SK-N-SH (cell line): Measurements from ENCODE around the gene ARID4B. TPM values are rescaled to one million over a fixed set of nuclear protein-coding genes. Genes with fewer than 3 reads are reported as not detected.

Experiments used
- CTCF ChIA-PET: fragments of 300-600, 350-600 bp; formaldehyde crosslinking; extraction: SDS; loops from one replicate; lab custom pipeline; 2021; lab: Yijun Ruan, JAX
- POLR2A ChIA-PET: fragments of 350-600 bp; sonication (Branson Sonifier 250); formaldehyde crosslinking; extraction: SDS; loops from one replicate; lab custom pipeline; 2020; ENCODE audit warnings: antibody characterized with exemption, inconsistent platforms; lab: Yijun Ruan, JAX
- DNase-seq: peaks from one replicate; pipeline ENCODE4 v3.0.0; 2012
- H2AFZ ChIP-seq: fragments of 200-600 bp; sonication (generic); 2 replicates; pipeline ENCODE4 v1.8.1; 2016; ENCODE audit warnings: antibody characterized with exemption, mild to moderate bottlenecking, low read depth
- H3F3A ChIP-seq: fragments of 200-600 bp; sonication (generic); replicated peaks from 2 replicates; pipeline ENCODE3; 2016; ENCODE audit warnings: antibody characterized with exemption, mild to moderate bottlenecking; ENCODE audit not compliant: insufficient read depth
- H3K27ac ChIP-seq, 2 experiments: fragments of 200-500 bp in 1 of 2; fragments of 200-600 bp in 1 of 2; sonication (Bioruptor generic) in 1 of 2; sonication (generic), shearing (Covaris generic) in 1 of 2; 2 replicates each; pipeline versions ENCODE4 v1.5.1 to v1.6.1; 2014 to 2016; ENCODE audit warnings: low read depth in 2 of 2, inconsistent platforms in 1 of 2, low read length in 1 of 2, mild to moderate bottlenecking in 1 of 2, mixed read lengths in 1 of 2
- H3K27me3 ChIP-seq: fragments of 200-600 bp; sonication (generic), shearing (Covaris generic); 2 replicates; pipeline ENCODE4 v1.6.1; 2016; ENCODE audit warnings: mixed run types; ENCODE audit not compliant: insufficient read depth
- H3K36me3 ChIP-seq, 2 experiments: fragments of 200-500 bp in 1 of 2; fragments of 200-600 bp in 1 of 2; sonication (Bioruptor generic) in 1 of 2; sonication (generic) in 1 of 2; replicated peaks in 1 of 2; 2 replicates each; pipeline versions ENCODE3 to v1.5.1; 2014 to 2016; ENCODE audit warnings: low read length in 1 of 2, mild to moderate bottlenecking in 1 of 2; ENCODE audit not compliant: insufficient read depth in 2 of 2, control insufficient read depth in 1 of 2
- H3K4me1 ChIP-seq, 2 experiments: fragments of 200-500 bp in 1 of 2; fragments of 200-600 bp in 1 of 2; sonication (Bioruptor generic) in 1 of 2; sonication (generic), shearing (Covaris generic) in 1 of 2; 2 replicates each; pipeline versions ENCODE4 v1.5.1 to v1.6.1; 2014 to 2016; ENCODE audit warnings: low read depth in 1 of 2, low read length in 1 of 2, mixed run types in 1 of 2; ENCODE audit not compliant: insufficient read depth in 2 of 2, control insufficient read depth in 1 of 2
- H3K4me2 ChIP-seq: fragments of 200-600 bp; sonication (generic), shearing (Covaris generic); 2 replicates; pipeline ENCODE4 v1.6.1; 2017; ENCODE audit warnings: mixed run types
- H3K4me3 ChIP-seq, 2 experiments: fragments of 200-500 bp in 1 of 2; fragments of 200-600 bp in 1 of 2; sonication (Bioruptor generic) in 1 of 2; sonication (generic), shearing (Covaris generic) in 1 of 2; 2 replicates each; pipeline versions ENCODE4 v1.5.1 to v1.8.1; 2014 to 2016; ENCODE audit warnings: low read depth in 2 of 2, inconsistent platforms in 1 of 2, low read length in 1 of 2, mild to moderate bottlenecking in 1 of 2, mixed read lengths in 1 of 2, moderate library complexity in 1 of 2
- H3K79me2 ChIP-seq: fragments of 200-600 bp; sonication (generic); 2 replicates; pipeline ENCODE4 v1.8.1; 2017; ENCODE audit warnings: mild to moderate bottlenecking; ENCODE audit not compliant: insufficient read depth
- H3K9ac ChIP-seq: fragments of 200-600 bp; sonication (generic); 2 replicates; pipeline ENCODE4 v1.6.1; 2017; ENCODE audit warnings: mixed run types
- H3K9me2 ChIP-seq: fragments of 200-600 bp; sonication (generic); 2 replicates; pipeline ENCODE4 v1.6.1; 2017; ENCODE audit warnings: mixed run types
- H3K9me3 ChIP-seq: fragments of 200-600 bp; sonication (generic); 2 replicates; pipeline ENCODE4 v1.6.1; 2017; ENCODE audit warnings: mixed run types, mild to moderate bottlenecking, moderate library complexity
- H4K20me1 ChIP-seq: fragments of 200-600 bp; sonication (generic); 2 replicates; pipeline ENCODE4 v1.6.1; 2017; ENCODE audit warnings: mild to moderate bottlenecking, mixed run types; ENCODE audit not compliant: insufficient read depth
- CHD2 ChIP-seq: fragments of 150-350 bp; IDR thresholded peaks from 2 replicates; pipeline ENCODE4 v1.6.1; 2018; ENCODE audit warnings: low read length; ENCODE audit not compliant: partially characterized antibody
- ELF1 ChIP-seq: IDR thresholded peaks from 2 replicates; pipeline ENCODE4 v1.4.0; 2012
- EP300 ChIP-seq, 2 experiments: IDR thresholded peaks; 2 replicates each; pipeline versions ENCODE4 v1.4.0 to v1.6.1; 2012; ENCODE audit warnings: borderline replicate concordance in 1 of 2, low read depth in 1 of 2, low read length in 1 of 2
- FOSL2 ChIP-seq: IDR thresholded peaks from 2 replicates; pipeline ENCODE4 v1.4.0; 2012; ENCODE audit warnings: low read depth, mild to moderate bottlenecking, moderate library complexity, borderline replicate concordance
- FOXM1 ChIP-seq: IDR thresholded peaks from 2 replicates; pipeline ENCODE4 v1.4.0; 2012; ENCODE audit warnings: low read depth, mild to moderate bottlenecking
- GATA2 ChIP-seq: sonication (generic); formaldehyde crosslinking; IDR thresholded peaks from 2 replicates; pipeline ENCODE4 v1.5.0; 2020; ENCODE audit warnings: mild to moderate bottlenecking, missing genetic modification reagents
- IRF3 ChIP-seq: fragments of 150-350 bp; IDR thresholded peaks from 2 replicates; pipeline ENCODE4 v1.6.1; 2016; ENCODE audit warnings: mild to moderate bottlenecking, low read depth, low read length
- MEF2A ChIP-seq: IDR thresholded peaks from 2 replicates; pipeline ENCODE4 v1.4.0; 2012; ENCODE audit warnings: low read depth, borderline replicate concordance
- POLR2AphosphoS5 ChIP-seq: IDR thresholded peaks from 2 replicates; pipeline ENCODE4 v1.6.1; 2012; ENCODE audit warnings: low read depth, low read length
- RCOR1 ChIP-seq: fragments of 150-350 bp; IDR thresholded peaks from 2 replicates; pipeline ENCODE4 v1.6.1; 2017; ENCODE audit warnings: antibody characterized with exemption, low read length
- REST ChIP-seq: IDR thresholded peaks from 2 replicates; pipeline ENCODE4 v1.6.1; 2012; ENCODE audit warnings: mild to moderate bottlenecking, low read depth, low read length, moderate library complexity
- RFX5 ChIP-seq: IDR thresholded peaks from 2 replicates; pipeline ENCODE4 v1.6.1; 2012; ENCODE audit warnings: mild to moderate bottlenecking, improper control_type of control experiment, low read length
- RXRA ChIP-seq: IDR thresholded peaks from 2 replicates; pipeline ENCODE4 v1.4.0; 2012; ENCODE audit warnings: low read depth, mild to moderate bottlenecking, borderline replicate concordance
- SMC3 ChIP-seq: IDR thresholded peaks from 2 replicates; pipeline ENCODE4 v1.6.1; 2012; ENCODE audit warnings: low read depth, low read length, improper control_type of control experiment
- TAF1 ChIP-seq: IDR thresholded peaks from 2 replicates; pipeline ENCODE4 v1.6.1; 2012; ENCODE audit warnings: low read depth, mild to moderate bottlenecking, low read length, moderate library complexity, borderline replicate concordance
- TEAD4 ChIP-seq: IDR thresholded peaks from 2 replicates; pipeline ENCODE4 v1.4.0; 2012; ENCODE audit warnings: mild to moderate bottlenecking, borderline replicate concordance; ENCODE audit not compliant: insufficient read depth
- USF2 ChIP-seq: fragments of 150-350 bp; IDR thresholded peaks from 2 replicates; pipeline ENCODE4 v1.6.1; 2017; ENCODE audit warnings: antibody characterized with exemption, low read length, low read depth, borderline replicate concordance
- YY1 ChIP-seq: IDR thresholded peaks from 2 replicates; pipeline ENCODE4 v1.4.0; 2012; ENCODE audit warnings: low read depth, mild to moderate bottlenecking
- WGBS: methylation state at CpG from one replicate; pipeline ENCODE4 v1.1.6; 2017; ENCODE audit warnings: low lambda C conversion rate; 5-methylcytosine and 5-hydroxymethylcytosine counted together
- polyA plus RNA-seq, 3 experiments: library from polyadenylated mRNA; depleted of rRNA; stranded (reverse); fragments of >200 nt; gene quantifications; 2 replicates each; pipeline ENCODE4 v1.2.3, GENCODE V29; 2012
- TF ChIP-seq, protein P1 (sequence below): IDR thresholded peaks from 2 replicates; pipeline ENCODE4 v1.4.0; 2012; ENCODE audit warnings: low read depth, borderline replicate concordance
- TF ChIP-seq, protein P2 (sequence below): IDR thresholded peaks from 2 replicates; pipeline ENCODE4; 2012
- TF ChIP-seq, protein P3 (sequence below): IDR thresholded peaks from 2 replicates; pipeline ENCODE4 v1.4.0; 2012; ENCODE audit warnings: low read depth
- TF ChIP-seq, protein P4 (sequence below): IDR thresholded peaks from 2 replicates; pipeline ENCODE4 v1.4.0; 2012; ENCODE audit warnings: low read depth, borderline replicate concordance

Gene ARID4B
- polyA plus RNA-seq, 1 of the 3 experiments (the other 2 are of a cell fraction) = 4.4 TPM

DNA sequence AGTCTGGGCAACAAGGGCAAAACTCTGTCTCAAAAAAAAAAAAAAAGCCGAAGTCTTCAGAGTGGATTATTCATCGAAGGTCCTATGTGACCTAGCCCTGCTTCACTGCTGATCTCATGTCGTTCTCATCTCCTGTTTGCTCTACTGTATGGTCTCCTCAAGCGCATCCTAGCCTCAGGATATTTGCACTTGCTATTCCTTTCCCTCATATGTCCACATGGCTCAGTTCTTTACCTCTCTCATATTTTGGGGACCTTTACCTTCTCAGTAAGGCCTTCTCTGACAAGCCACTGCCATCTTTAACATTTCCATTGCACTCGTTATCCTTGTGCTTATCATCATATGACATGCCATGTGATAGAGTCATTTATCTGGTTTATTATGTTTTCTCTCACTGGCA, 41.8 kb upstream of the ARID4B start (continued):
- no peak for TF ChIP-seq YY1
- TF ChIP-seq GATA2 = no peak
- no peak for TF ChIP-seq FOSL2
- TF ChIP-seq FOXM1 = no peak
- no peak for TF ChIP-seq RCOR1
- TF ChIP-seq RFX5 = no peak

DNA sequence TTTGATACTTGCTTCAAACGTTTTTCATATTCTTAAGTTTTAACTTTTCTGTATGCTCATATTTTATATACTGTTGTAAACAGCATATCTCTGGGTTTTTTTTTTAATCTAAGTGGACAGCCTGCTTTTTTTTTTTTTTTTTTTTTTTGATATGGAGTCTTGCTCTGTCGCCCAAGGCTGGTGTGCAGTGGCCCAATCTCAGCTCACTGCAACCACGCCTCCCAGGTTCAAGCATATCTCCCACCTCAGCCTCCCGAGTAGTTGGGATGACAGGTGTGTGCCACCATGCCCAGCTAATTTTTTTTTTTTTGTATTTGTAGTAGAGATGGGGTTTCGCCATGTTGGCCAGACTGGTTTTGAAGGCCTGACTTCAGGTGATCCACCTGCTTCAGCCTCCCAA, 40.4 kb upstream of the ARID4B start:
- POLR2A ChIA-PET = no interaction called here

More for the DNA sequence above, 40.4 kb upstream of the ARID4B start:
- 82% methylated on average over 5 of the region's 5 CpGs for WGBS
- Histone ChIP-seq H4K20me1 (no peaks in the 10 kb centered on the region), H3K4me1 (no peaks in the 10 kb centered on the region; a peak in 1 of 4 replicates), H3K9me3 (no peaks in the 10 kb centered on the region), H3K27ac (no peak overlapping the region), H3K27me3 (no peaks in the 10 kb centered on the region), H3F3A (peaks cover 6% of the 10 kb centered on the region), H3K4me2 (peak overlapping the region; percentile 81), H3K4me3 (peak overlapping the region; percentile 68 to 78; a peak in 3 of 4 replicates)
- CTCF ChIA-PET = interaction anchor here (2.0 kb wide), 1 partner anchor 48 kb away, joined by 4 read pairs; no protein-coding TSS in a partner anchor
- no peak for DNase-seq
- TF ChIP-seq CHD2 (no peak), FOSL2 (no peak), RXRA (no peak), FOXM1 (no peak), TAF1 (no peak), ELF1 (no peak), TEAD4 (no peak), SMC3 (no peak), EP300 (IDR thresholded peaks at IDR 0.05; ENCODE audit: borderline replicate concordance in 1 of 2, low read depth in 1 of 2, low read length in 1 of 2) (no peak), POLR2AphosphoS5 (no peak), YY1 (no peak), REST (no peak), IRF3 (no peak), USF2 (no peak), MEF2A (no peak), RFX5 (no peak)
- TF ChIP-seq, protein P1, sequence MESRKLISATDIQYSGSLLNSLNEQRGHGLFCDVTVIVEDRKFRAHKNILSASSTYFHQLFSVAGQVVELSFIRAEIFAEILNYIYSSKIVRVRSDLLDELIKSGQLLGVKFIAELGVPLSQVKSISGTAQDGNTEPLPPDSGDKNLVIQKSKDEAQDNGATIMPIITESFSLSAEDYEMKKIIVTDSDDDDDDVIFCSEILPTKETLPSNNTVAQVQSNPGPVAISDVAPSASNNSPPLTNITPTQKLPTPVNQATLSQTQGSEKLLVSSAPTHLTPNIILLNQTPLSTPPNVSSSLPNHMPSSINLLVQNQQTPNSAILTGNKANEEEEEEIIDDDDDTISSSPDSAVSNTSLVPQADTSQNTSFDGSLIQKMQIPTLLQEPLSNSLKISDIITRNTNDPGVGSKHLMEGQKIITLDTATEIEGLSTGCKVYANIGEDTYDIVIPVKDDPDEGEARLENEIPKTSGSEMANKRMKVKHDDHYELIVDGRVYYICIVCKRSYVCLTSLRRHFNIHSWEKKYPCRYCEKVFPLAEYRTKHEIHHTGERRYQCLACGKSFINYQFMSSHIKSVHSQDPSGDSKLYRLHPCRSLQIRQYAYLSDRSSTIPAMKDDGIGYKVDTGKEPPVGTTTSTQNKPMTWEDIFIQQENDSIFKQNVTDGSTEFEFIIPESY = no peak
- TF ChIP-seq, protein P2, sequence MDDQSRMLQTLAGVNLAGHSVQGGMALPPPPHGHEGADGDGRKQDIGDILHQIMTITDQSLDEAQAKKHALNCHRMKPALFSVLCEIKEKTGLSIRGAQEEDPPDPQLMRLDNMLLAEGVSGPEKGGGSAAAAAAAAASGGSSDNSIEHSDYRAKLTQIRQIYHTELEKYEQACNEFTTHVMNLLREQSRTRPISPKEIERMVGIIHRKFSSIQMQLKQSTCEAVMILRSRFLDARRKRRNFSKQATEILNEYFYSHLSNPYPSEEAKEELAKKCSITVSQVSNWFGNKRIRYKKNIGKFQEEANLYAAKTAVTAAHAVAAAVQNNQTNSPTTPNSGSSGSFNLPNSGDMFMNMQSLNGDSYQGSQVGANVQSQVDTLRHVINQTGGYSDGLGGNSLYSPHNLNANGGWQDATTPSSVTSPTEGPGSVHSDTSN = no peak
- TF ChIP-seq, protein P3, sequence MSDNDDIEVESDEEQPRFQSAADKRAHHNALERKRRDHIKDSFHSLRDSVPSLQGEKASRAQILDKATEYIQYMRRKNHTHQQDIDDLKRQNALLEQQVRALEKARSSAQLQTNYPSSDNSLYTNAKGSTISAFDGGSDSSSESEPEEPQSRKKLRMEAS = no peak
- TF ChIP-seq, protein P4, sequence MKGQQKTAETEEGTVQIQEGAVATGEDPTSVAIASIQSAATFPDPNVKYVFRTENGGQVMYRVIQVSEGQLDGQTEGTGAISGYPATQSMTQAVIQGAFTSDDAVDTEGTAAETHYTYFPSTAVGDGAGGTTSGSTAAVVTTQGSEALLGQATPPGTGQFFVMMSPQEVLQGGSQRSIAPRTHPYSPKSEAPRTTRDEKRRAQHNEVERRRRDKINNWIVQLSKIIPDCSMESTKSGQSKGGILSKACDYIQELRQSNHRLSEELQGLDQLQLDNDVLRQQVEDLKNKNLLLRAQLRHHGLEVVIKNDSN = no peak
- TF ChIP-seq, all 33 proteins: peak for 0
- H3K36me3 ChIP-seq = peaks cover 3 to 6% of the 10 kb centered on the region in 2 experiments
- peak overlapping the region; percentile 67; the same call in 1 of the 2 replicates for H3K9ac ChIP-seq
- 0 out of 2 replicates have a peak overlapping the region, but pooled peaks have one; percentile 93 for H2AFZ ChIP-seq
- peaks cover 60% of the 10 kb centered on the region for H3K79me2 ChIP-seq
- no peaks in the 10 kb centered on the region for H3K9me2 ChIP-seq
